Muscle layer of duodenum (tissue), 2 donors: ENCODE measurements around the gene PLCG1.
"Not testable (repeated sequence)": the region's sequence is repeated elsewhere in the genome, so short reads cannot be mapped to it uniquely, and the experiment has no call there.

Source experiments
- H3K27ac ChIP-seq: one replicate; pipeline ENCODE4 v1.7.0; 2013; ENCODE audit warnings: mild to moderate bottlenecking, low read length
- H3K27me3 ChIP-seq: one replicate; pipeline ENCODE4 v1.7.0; 2013; ENCODE audit warnings: low read depth, mild to moderate bottlenecking, control low read depth, low read length
- H3K36me3 ChIP-seq, 2 donors: one replicate each; pipeline ENCODE4 v1.7.0; 2013; ENCODE audit warnings: low read length in 2 of 2, control low read depth in 1 of 2, mild to moderate bottlenecking in 1 of 2; ENCODE audit not compliant: insufficient read depth in 2 of 2, control insufficient read depth in 1 of 2
- H3K4me1 ChIP-seq, 2 donors: one replicate each; pipeline ENCODE4 v1.7.0; 2013; ENCODE audit warnings: low read length in 2 of 2, mild to moderate bottlenecking in 2 of 2, control low read depth in 1 of 2, moderate library complexity in 1 of 2; ENCODE audit not compliant: insufficient read depth in 2 of 2, control insufficient read depth in 1 of 2
- H3K4me3 ChIP-seq, 2 donors: one replicate each; pipeline ENCODE4 v1.7.0; 2013; ENCODE audit warnings: low read length in 2 of 2, low read depth in 1 of 2, mild to moderate bottlenecking in 1 of 2
- H3K9me3 ChIP-seq, 2 donors: one replicate each; pipeline ENCODE4 v1.7.0; 2013; ENCODE audit warnings: low read length in 2 of 2, control low read depth in 1 of 2, mild to moderate bottlenecking in 1 of 2; ENCODE audit not compliant: control insufficient read depth in 1 of 2
- donor health status: healthy.

The PLCG1 gene

DNA sequence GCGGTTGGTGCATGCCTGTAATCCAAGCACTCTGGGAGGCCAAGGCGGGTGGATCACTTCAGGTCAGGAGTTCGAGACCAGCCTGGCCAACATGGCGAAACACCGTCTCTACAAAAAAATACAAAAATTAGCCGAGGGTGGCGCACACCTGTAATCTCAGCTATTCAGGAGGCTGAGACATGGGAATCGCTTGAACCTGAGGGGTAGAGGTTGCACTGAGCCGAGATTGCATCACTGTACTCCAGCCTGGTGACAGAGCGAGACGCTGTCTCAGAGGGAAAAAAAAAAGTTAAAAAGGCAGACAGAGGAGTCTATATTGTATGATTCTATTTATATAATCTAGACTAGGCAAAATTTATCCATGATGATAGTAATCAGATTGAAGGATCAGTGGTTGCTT lies 27.3 kb upstream of the PLCG1 start:
- no peaks in the 10 kb centered on the region for H3K4me1 ChIP-seq
- peaks cover 41 to 52% of the 10 kb centered on the region in 2 donors for H3K36me3 ChIP-seq
- H3K4me3 ChIP-seq = no peak overlapping the region
- H3K27me3 ChIP-seq = no peaks in the 10 kb centered on the region
- no peaks in the 10 kb centered on the region for H3K9me3 ChIP-seq
- no peak overlapping the region for H3K27ac ChIP-seq

DNA sequence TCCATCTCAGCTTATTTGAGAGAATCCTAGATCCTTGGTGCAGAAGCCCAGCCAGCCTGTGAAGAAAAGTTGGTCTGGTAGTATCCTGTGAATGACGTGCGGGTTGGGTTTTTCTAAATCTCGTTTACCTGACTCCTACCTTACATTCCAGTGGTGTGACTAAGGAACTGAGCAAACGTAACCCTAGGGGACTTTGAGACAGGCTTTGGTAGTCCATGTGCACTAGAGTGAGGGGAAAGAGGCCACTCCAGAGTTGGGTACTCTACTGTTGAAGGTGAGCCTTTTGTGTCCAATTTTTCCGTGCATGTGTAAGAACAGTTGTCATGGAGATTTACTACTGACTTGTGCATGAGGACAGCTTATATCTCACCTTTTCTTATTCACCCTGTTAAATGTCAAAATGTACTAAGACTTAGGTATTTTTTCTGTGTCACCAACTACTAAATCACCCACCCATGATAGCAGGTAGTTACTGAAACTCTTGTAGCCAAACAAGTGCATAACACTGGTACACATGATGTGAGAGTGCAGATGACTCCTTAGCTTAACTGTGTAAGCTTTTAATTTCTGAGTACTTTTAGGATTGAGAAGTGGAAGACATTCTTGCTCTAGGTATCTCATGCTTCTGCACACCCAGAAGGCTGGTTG lies 26.3 kb upstream of the PLCG1 start:
- Histone ChIP-seq H3K4me3 (no peak overlapping the region), H3K4me1 (no peaks in the 10 kb centered on the region), H3K27ac (no peak overlapping the region), H3K9me3 (no peaks in the 10 kb centered on the region), H3K27me3 (no peaks in the 10 kb centered on the region), H3K36me3 (peaks cover 49 to 63% of the 10 kb centered on the region in 2 donors)

DNA sequence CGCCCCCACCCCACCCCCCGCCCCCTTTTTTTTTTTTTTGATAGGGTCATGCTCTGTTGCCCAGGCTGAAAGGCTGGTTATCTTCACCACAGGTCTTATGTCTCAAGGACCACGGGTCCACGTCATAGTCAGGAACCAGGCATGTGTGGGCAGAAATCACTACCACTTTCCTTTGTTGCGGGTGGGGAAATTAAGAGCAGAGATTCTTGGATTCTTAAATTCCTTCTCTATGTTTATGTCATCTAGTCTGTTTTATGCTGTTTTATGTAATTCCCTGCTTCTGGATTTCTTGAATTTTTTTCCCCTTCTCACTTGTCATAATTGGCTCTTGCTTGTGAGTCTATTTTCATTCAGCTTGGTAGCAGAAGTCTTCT lies 25.8 kb upstream of the PLCG1 start:
- Histone ChIP-seq H3K27me3 (no peaks in the 10 kb centered on the region), H3K4me1 (no peaks in the 10 kb centered on the region), H3K27ac (no peak overlapping the region), H3K4me3 (no peak overlapping the region), H3K36me3 (peaks cover 53 to 68% of the 10 kb centered on the region in 2 donors), H3K9me3 (no peaks in the 10 kb centered on the region)

DNA sequence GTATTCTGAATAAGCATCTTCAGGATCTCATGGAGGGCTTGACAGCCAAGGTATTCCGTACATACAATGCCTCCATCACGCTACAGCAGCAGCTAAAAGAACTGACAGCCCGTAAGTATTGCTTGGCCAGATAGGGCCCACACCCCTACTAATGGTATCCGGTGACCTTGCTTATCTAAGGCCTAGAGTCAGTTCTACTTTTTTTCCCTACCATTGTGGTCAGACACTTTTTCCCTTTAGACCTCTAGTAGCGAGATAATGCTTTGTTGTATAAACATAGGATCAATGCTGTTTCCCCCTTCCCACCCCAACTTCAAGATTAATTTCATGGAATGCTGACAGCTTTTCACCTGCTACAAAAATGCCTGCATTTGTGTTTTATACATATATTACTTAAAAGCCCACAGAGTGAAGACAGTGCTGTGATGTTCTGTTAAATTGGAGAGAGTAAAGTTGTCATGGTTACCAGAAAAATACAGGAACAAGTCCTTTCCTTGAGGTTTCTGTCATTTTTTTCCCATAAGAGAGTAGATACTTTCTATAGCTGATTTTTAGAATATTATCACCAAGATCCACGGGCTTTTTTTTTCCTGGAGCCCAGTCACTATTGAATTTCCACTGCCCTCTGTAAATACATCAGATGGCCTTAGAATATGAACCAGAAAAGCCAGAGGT lies 20.9 kb upstream of the PLCG1 start:
- Histone ChIP-seq H3K27ac (no peak overlapping the region), H3K36me3 (peaks cover 75 to 89% of the 10 kb centered on the region in 2 donors)

DNA sequence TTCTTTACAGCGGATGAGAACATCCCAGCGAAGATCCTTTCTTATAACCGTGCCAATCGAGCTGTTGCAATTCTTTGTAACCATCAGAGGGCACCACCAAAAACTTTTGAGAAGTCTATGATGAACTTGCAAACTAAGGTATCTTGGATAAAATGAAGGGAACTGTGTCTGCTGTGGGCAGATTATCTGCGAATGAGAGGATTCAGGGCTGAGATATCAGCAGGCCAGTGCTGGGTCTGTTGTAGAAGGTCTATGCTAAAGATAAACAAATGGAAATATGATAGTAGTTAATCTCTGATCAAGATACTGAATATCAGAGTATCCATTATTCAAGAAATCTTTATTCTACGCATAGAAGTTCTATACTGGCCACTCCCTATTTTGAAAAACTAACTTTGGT lies 19.2 kb upstream of the PLCG1 start:
- H3K9me3 ChIP-seq, H3K4me3 ChIP-seq, H3K27me3 ChIP-seq, H3K27ac ChIP-seq, H3K4me1 ChIP-seq: not testable (repeated sequence)
- peaks cover 84 to 95% of the 10 kb centered on the region in 2 donors for H3K36me3 ChIP-seq

More for the DNA sequence above, 20.9 kb upstream of the PLCG1 start:
- H3K4me3 ChIP-seq = no peak overlapping the region
- no peaks in the 10 kb centered on the region for H3K9me3 ChIP-seq
- H3K4me1 ChIP-seq = no peaks in the 10 kb centered on the region
- no peaks in the 10 kb centered on the region for H3K27me3 ChIP-seq

DNA sequence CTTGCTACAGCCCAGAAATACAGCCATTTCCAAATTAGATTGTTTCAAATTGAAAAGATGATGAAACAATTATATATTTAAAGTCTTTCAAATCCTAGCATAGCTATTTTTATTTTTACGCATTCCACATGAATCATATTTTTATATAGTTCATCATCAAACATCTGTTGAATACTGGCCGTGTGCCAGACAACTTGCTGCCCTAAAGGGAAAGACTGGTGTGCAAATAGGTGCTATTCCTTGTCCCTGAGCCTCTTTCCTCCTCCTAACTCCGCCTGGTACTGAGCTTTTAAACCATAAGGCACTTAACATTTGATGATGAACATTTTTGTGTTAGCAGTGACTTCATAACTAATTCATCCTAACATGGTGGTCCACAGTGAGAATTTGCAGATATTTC lies 18.7 kb upstream of the PLCG1 start:
- Histone ChIP-seq H3K36me3 (peaks cover 85 to 93% of the 10 kb centered on the region in 2 donors), H3K27me3 (no peaks in the 10 kb centered on the region), H3K9me3 (no peaks in the 10 kb centered on the region), H3K27ac (no peak overlapping the region), H3K4me3 (no peak overlapping the region), H3K4me1 (no peaks in the 10 kb centered on the region)

DNA sequence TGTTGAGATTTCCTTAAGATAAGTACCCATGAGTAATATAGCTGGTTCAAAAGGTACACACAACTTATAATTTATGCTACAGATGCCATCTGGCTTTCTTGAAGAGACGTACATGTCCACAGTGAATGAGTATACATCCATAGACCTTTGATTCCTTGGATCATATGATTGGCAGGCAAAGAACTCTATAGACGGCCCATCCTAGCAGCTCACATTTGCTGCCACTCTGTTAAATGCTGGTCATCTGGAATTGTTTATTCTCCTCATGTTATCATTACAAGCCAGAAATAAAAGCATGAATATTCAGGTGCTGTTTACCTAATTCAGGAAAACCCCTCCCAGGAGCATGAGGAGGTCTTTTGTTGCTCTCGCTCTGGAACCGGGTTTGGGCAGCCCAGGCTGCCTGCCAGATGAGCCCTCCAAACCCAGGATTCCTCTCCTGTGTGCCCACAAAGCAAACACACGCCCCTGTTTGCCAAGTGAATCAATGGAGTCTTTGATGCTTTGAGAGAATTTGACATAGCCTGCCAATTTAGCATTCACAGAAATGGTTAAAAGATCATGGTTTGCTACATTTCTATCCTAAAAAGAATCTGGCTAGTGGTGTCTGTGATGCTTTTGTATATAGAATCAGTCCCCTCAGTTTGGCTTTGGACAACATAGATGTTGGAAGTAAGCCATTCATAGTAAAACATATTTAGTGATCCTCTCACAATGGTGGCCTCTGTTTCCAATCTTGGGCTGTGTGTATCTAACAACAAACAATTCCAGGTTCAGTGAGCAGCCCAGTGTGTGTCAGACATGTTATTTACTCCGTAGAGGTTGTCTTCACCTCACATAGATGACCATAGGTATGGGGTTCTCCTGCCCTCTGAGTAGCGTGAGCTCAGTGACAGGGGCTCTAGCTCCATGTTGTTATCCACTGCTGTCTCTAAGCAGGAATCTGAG lies 17.5 kb upstream of the PLCG1 start:
- Histone ChIP-seq H3K9me3 (no peaks in the 10 kb centered on the region), H3K27me3 (no peaks in the 10 kb centered on the region), H3K27ac (no peak overlapping the region), H3K36me3 (peaks cover 77 to 88% of the 10 kb centered on the region in 2 donors), H3K4me1 (no peaks in the 10 kb centered on the region), H3K4me3 (no peak overlapping the region)

DNA sequence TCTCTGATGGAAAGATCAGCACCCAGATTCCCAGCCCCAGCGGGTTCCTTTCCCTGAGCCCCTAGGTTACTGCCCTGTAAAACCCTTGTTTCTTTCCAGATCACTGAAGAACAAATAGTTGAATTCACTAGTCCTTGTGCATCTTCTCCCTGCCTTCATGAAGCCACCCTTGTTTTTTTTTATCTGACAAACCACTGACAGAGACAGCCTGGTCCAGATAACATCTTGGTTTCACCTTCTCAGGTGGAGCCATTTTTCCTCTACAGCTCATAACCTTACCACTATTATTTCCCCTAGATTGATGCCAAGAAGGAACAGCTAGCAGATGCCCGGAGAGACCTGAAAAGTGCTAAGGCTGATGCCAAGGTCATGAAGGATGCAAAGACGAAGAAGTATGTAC lies 15.9 kb upstream of the PLCG1 start:
- H3K4me1 ChIP-seq = no peaks in the 10 kb centered on the region
- H3K27me3 ChIP-seq = no peaks in the 10 kb centered on the region
- H3K4me3 ChIP-seq = no peak overlapping the region
- no peak overlapping the region for H3K27ac ChIP-seq
- H3K9me3 ChIP-seq = no peaks in the 10 kb centered on the region
- peaks cover 77 to 86% of the 10 kb centered on the region in 2 donors for H3K36me3 ChIP-seq

DNA sequence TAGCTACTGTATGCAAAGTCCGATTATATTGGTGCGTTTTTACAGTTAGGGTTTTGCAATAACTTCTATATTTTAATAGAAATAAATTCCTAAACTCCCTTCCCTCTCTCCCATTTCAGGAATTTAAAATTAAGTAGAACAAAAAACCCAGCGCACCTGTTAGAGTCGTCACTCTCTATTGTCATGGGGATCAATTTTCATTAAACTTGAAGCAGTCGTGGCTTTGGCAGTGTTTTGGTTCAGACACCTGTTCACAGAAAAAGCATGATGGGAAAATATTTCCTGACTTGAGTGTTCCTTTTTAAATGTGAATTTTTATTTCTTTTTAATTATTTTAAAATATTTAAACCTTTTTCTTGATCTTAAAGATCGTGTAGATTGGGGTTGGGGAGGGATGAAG lies 13.7 kb upstream of the PLCG1 start:
- no peak overlapping the region for H3K27ac ChIP-seq
- peaks cover 0 to 4% of the 10 kb centered on the region in 2 donors for H3K4me1 ChIP-seq
- H3K9me3 ChIP-seq = no peaks in the 10 kb centered on the region
- no peak overlapping the region for H3K4me3 ChIP-seq
- H3K27me3 ChIP-seq = no peaks in the 10 kb centered on the region
- peaks cover 63 to 68% of the 10 kb centered on the region in 2 donors for H3K36me3 ChIP-seq

DNA sequence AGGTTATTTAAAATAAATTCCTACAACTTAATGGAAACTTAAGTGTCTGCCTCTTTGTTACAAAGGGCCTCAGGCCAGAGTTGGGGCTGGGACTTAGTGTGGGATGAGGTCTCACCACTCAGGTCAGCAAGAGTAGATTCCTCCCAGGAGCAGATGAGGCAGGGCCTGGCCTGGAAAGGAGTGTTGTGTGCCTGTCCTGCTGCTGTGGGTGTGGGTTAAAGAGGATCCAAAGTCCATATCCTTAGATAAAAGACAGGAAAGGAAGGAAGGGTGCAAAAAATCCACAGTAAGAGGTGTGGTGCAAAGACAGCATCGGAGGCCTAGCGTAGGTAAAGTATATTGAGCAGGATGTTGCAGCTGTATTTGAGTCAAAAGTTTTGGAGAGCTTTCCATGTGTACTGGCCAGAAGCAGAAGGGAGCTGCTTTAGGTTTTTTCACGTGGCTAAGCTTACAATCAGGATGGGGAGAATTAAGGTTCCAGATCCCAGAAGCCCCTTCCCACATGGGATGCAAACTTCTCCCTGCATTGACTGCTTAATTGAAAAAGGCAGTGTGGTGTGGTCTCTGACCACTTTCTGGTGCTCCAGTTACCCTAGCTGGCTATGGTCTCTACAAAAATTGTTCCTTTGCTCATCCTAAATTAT lies 12.8 kb upstream of the PLCG1 start:
- Histone ChIP-seq H3K4me3 (no peak overlapping the region), H3K27me3 (no peaks in the 10 kb centered on the region), H3K36me3 (peaks cover 57 to 60% of the 10 kb centered on the region in 2 donors), H3K9me3 (no peaks in the 10 kb centered on the region), H3K27ac (no peak overlapping the region), H3K4me1 (peaks cover 0 to 4% of the 10 kb centered on the region in 2 donors)
